ENCODE data around the gene MAML2. TPM values are rescaled to one million over a fixed set of nuclear protein-coding genes. Genes with fewer than 3 reads are reported as not detected.
A peak's percentile ranks its signal among the peaks of the same experiment; 100 is the strongest.

MAML2 gene
- total and polyA plus RNA-seq, 2 of the 13 experiments (the other 11 are each of a cell fraction or from before 2014, with no cell fraction given): 2.3 to 25.9 TPM

- CTCF ChIA-PET (ENCODE audit: low intra/inter-chr PET ratio, low total read pairs): no interaction called here
- peak overlapping the region; percentile 14; the same call in 1 of the 2 replicates for H3K4me2 ChIP-seq (ENCODE audit: low read depth, low read length)
- POLR2A ChIA-PET: interaction anchor here (0.8 kb wide), 2 partner anchors 8 to 299 kb away, joined by 3 read pairs; partner anchors contain the start of genes CCDC82 and JRKL
- in situ Hi-C loops (cut with HindIII; ENCODE audit: extremely low pct_ligation_motif_present, low pct_unique_long_range_greater_than_20kb): no loop called here
- H3K9me3 ChIP-seq (ENCODE audit: low read length): no peaks in the 10 kb centered on the region
- no peaks in the 10 kb centered on the region for H3K79me2 ChIP-seq (ENCODE audit: insufficient read depth, low read length)
- H3K36me3 ChIP-seq (replicated peaks in 1 of 2; ENCODE audit: control insufficient read depth in 1 of 2, insufficient read depth in 2 of 2, low read length in 2 of 2): peaks cover 5 to 18% of the 10 kb centered on the region in 2 experiments; a peak in 4 of 5 replicates
- peak; percentile 77 for DNase-seq (ENCODE audit: low spot score)
- WGBS (ENCODE audit: low lambda C conversion rate): 50% methylated on average over 5 of the region's 5 CpGs
- intact Hi-C loops (cut with micrococcal nuclease; ENCODE audit: unreplicated experiment): loop anchor here (1.0 to 10.0 kb wide), 3 partner anchors 154 to 303 kb away; partner anchors contain the start of gene MAML2
- FAIRE-seq: peak; percentile 30
- H3K27me3 ChIP-seq (ENCODE audit: control insufficient read depth in 1 of 2, insufficient read depth in 2 of 2, low read length in 2 of 2): no peaks in the 10 kb centered on the region
- H3K4me1 ChIP-seq (ENCODE audit: insufficient read depth, low read length): peaks cover 35% of the 10 kb centered on the region
- no peak overlapping the region for H3K9ac ChIP-seq (ENCODE audit: insufficient read depth, low read depth, low read length)
- no peaks in the 10 kb centered on the region for H4K20me1 ChIP-seq (ENCODE audit: insufficient read depth, low read length)
- BruUV-seq (replicated peaks): no TSS peak
- peak; percentile 85 for ATAC-seq
- H3K27ac ChIP-seq (ENCODE audit: extremely low read length, insufficient read depth, low read length): peak overlapping the region; percentile 47
- H2AFZ ChIP-seq (ENCODE audit: low read length): no peak overlapping the region
- no peak overlapping the region for H3K4me3 ChIP-seq (replicated peaks in 1 of 3; ENCODE audit: insufficient read depth in 1 of 3, low read depth in 2 of 3, low read length in 3 of 3)
- TF ChIP-seq CERS6 (CRISPR knock-in tag; IDR thresholded peaks at IDR 0.05) (no peak), GATAD2A (CRISPR knock-in tag; IDR thresholded peaks at IDR 0.05) (0 out of 2 replicates have a peak, but pooled peaks have one; percentile 24), ZNF253 (CRISPR knock-in tag; IDR thresholded peaks at IDR 0.05; ENCODE audit: borderline replicate concordance) (no peak), PPARG (CRISPR knock-in tag; conservative IDR thresholded peaks at IDR 0.05) (peak; percentile 96), GLMP (CRISPR knock-in tag; IDR thresholded peaks at IDR 0.05; ENCODE audit: borderline replicate concordance) (no peak), ZNF772 (CRISPR knock-in tag; IDR thresholded peaks at IDR 0.05) (no peak), ZNF264 (CRISPR knock-in tag; IDR thresholded peaks at IDR 0.05) (0 out of 2 replicates have a peak, but pooled peaks have one; percentile 25), LCORL (IDR thresholded peaks at IDR 0.05) (no peak), LCORL (CRISPR knock-in tag; IDR thresholded peaks at IDR 0.05) (0 out of 2 replicates have a peak, but pooled peaks have one; percentile 19), ZNF644 (CRISPR knock-in tag; IDR thresholded peaks at IDR 0.05; ENCODE audit: low read depth) (0 out of 2 replicates have a peak, but pooled peaks have one; percentile 39), ZBTB49 (CRISPR knock-in tag; IDR thresholded peaks at IDR 0.05; ENCODE audit: borderline replicate concordance) (no peak), TBL1XR1 (IDR thresholded peaks at IDR 0.05; ENCODE audit: borderline replicate concordance, low read length, partially characterized antibody) (no peak), RFXAP (CRISPR knock-in tag; IDR thresholded peaks at IDR 0.05; ENCODE audit: borderline replicate concordance) (no peak), CSRNP2 (CRISPR knock-in tag; conservative IDR thresholded peaks at IDR 0.05; ENCODE audit: low read depth) (no peak), HMG20A (CRISPR knock-in tag; IDR thresholded peaks at IDR 0.05; ENCODE audit: borderline replicate concordance) (no peak), RXRB (CRISPR knock-in tag; IDR thresholded peaks at IDR 0.05; ENCODE audit: borderline replicate concordance) (peak; percentile 89), ZBTB37 (CRISPR knock-in tag; IDR thresholded peaks at IDR 0.05) (0 out of 2 replicates have a peak, but pooled peaks have one; percentile 43), HNF4A (CRISPR knock-in tag; IDR thresholded peaks at IDR 0.05) (peak; percentile 61), MED1 (CRISPR knock-in tag; IDR thresholded peaks at IDR 0.05) (peak; percentile 34; the same call in 1 of the 2 replicates)
These were observed 252.3 kb downstream of the MAML2 start for GRCh38 chr11:96090711-96091110.
